ENCODE measurements around the gene TMEM39A.

Gene TMEM39A

GRCh38 chr3:119436977-119437376 lies 26.4 kb downstream of the TMEM39A start:
- peaks cover 90 to 100% (median 99%) of the 10 kb centered on the region in 11 experiments for H3K36me3 ChIP-seq
- no peak overlapping the region for H3K4me2 ChIP-seq
- H3K27me3 ChIP-seq = no peaks in the 10 kb centered on the region
- no peak overlapping the region for H3K9ac ChIP-seq
- TF ChIP-seq Cebpa-rat (IDR thresholded peaks at IDR 0.05) = no peak
- H3K4me3 ChIP-seq = no peak overlapping the region
- peaks cover 4 to 12% (median 8%) of the 10 kb centered on the region in 11 experiments; a peak in 20 of 22 replicates for H3K9me3 ChIP-seq (replicated peaks in 1 of 11)
- peaks cover 0 to 10% (median 0%) of the 10 kb centered on the region in 10 experiments; a peak in 6 of 20 replicates for H3K4me1 ChIP-seq
- peaks cover 0 to 3% (median 0%) of the 10 kb centered on the region in 11 experiments; a peak in 2 of 22 replicates for H4K20me1 ChIP-seq
- H3K27ac ChIP-seq = no peak overlapping the region

- H4K20me1 ChIP-seq = peaks cover 0 to 3% (median 0%) of the 10 kb centered on the region in 11 experiments; a peak in 2 of 22 replicates
- peaks cover 10 to 23% (median 19%) of the 10 kb centered on the region in 11 experiments for H3K9me3 ChIP-seq (replicated peaks in 1 of 11)
- H3K27ac ChIP-seq = no peak overlapping the region
- TF ChIP-seq Cebpa-rat (IDR thresholded peaks at IDR 0.05) = no peak
- no peak overlapping the region for H3K4me3 ChIP-seq
- peaks cover 0 to 10% (median 0%) of the 10 kb centered on the region in 10 experiments; a peak in 6 of 20 replicates for H3K4me1 ChIP-seq
- no peak overlapping the region for H3K9ac ChIP-seq
- no peak overlapping the region for H3K4me2 ChIP-seq
- H3K27me3 ChIP-seq = no peaks in the 10 kb centered on the region
- peaks cover 90 to 100% (median 99%) of the 10 kb centered on the region in 11 experiments for H3K36me3 ChIP-seq
Observed at GRCh38 chr3:119434703-119435102, 28.7 kb downstream of the TMEM39A start.

- no peak overlapping the region for H3K4me3 ChIP-seq
- no peaks in the 10 kb centered on the region for H3K27me3 ChIP-seq
- peaks cover 0 to 3% (median 0%) of the 10 kb centered on the region in 11 experiments; a peak in 2 of 22 replicates for H4K20me1 ChIP-seq
- H3K9ac ChIP-seq = no peak overlapping the region
- no peak for TF ChIP-seq Cebpa-rat (IDR thresholded peaks at IDR 0.05)
- no peak overlapping the region for H3K27ac ChIP-seq
- H3K4me1 ChIP-seq = peaks cover 0 to 10% (median 0%) of the 10 kb centered on the region in 10 experiments; a peak in 6 of 20 replicates
- H3K9me3 ChIP-seq (replicated peaks in 1 of 11) = peaks cover 20 to 32% (median 28%) of the 10 kb centered on the region in 11 experiments
- peaks cover 96 to 100% (median 100%) of the 10 kb centered on the region in 11 experiments for H3K36me3 ChIP-seq
- H3K4me2 ChIP-seq = no peak overlapping the region
Observed at GRCh38 chr3:119433613-119434325, 29.6 kb downstream of the TMEM39A start.

- H3K27me3 ChIP-seq = no peaks in the 10 kb centered on the region
- peaks cover 55 to 72% (median 65%) of the 10 kb centered on the region in 11 experiments for H3K9me3 ChIP-seq (replicated peaks in 1 of 11)
- peaks cover 0 to 10% (median 0%) of the 10 kb centered on the region in 10 experiments; a peak in 6 of 20 replicates for H3K4me1 ChIP-seq
- H3K4me2 ChIP-seq = no peak overlapping the region
- peaks cover 60 to 71% (median 66%) of the 10 kb centered on the region in 11 experiments for H3K36me3 ChIP-seq
- no peak overlapping the region for H3K9ac ChIP-seq
- no peaks in the 10 kb centered on the region; a peak in 1 of 22 replicates for H4K20me1 ChIP-seq
- no peak overlapping the region for H3K27ac ChIP-seq
- no peak overlapping the region for H3K4me3 ChIP-seq
- no peak for TF ChIP-seq Cebpa-rat (IDR thresholded peaks at IDR 0.05)
Observed at GRCh38 chr3:119428538-119428937, 34.9 kb downstream of the TMEM39A start.

- H4K20me1 ChIP-seq = no peaks in the 10 kb centered on the region
- H3K36me3 ChIP-seq = peaks cover 52 to 62% (median 57%) of the 10 kb centered on the region in 11 experiments
- no peak for TF ChIP-seq Cebpa-rat (IDR thresholded peaks at IDR 0.05)
- H3K4me1 ChIP-seq = peaks cover 0 to 2% (median 0%) of the 10 kb centered on the region in 10 experiments; a peak in 6 of 20 replicates
- no peak overlapping the region for H3K9ac ChIP-seq
- H3K4me3 ChIP-seq = peak overlapping the region in 1 of 10 experiments; percentile 1; a peak in 1 of 20 replicates
- no peak overlapping the region for H3K4me2 ChIP-seq
- H3K27ac ChIP-seq = no peak overlapping the region
- peaks cover 55 to 72% (median 65%) of the 10 kb centered on the region in 11 experiments for H3K9me3 ChIP-seq (replicated peaks in 1 of 11)
- no peaks in the 10 kb centered on the region for H3K27me3 ChIP-seq
Observed at GRCh38 chr3:119427669-119428068, 35.7 kb downstream of the TMEM39A start.

- H3K4me1 ChIP-seq = 0 out of 20 replicates have a peak, but pooled peaks cover 0 to 4% (median 0%) of the 10 kb centered on the region in 10 experiments
- H3K4me3 ChIP-seq = no peak overlapping the region
- no peak overlapping the region for H3K27ac ChIP-seq
- peaks cover 0 to 7% (median under 1%) of the 10 kb centered on the region in 11 experiments; a peak in 10 of 22 replicates for H3K9me3 ChIP-seq (replicated peaks in 1 of 11)
- H4K20me1 ChIP-seq = peaks cover 0 to 11% (median 0%) of the 10 kb centered on the region in 11 experiments; a peak in 2 of 22 replicates
- TF ChIP-seq Cebpa-rat (IDR thresholded peaks at IDR 0.05) = no peak
- H3K4me2 ChIP-seq = no peak overlapping the region
- H3K9ac ChIP-seq = no peak overlapping the region
- no peaks in the 10 kb centered on the region for H3K27me3 ChIP-seq
- H3K36me3 ChIP-seq = peaks cover 0 to 36% (median 0%) of the 10 kb centered on the region in 11 experiments; a peak in 7 of 22 replicates
Observed at GRCh38 chr3:119420196-119420595, 43.2 kb downstream of the TMEM39A start.

GRCh38 chr3:119418641-119419040 lies 44.8 kb downstream of the TMEM39A start:
- Histone ChIP-seq H3K4me1 (0 out of 20 replicates have a peak, but pooled peaks cover 0 to 4% (median 0%) of the 10 kb centered on the region in 10 experiments), H3K4me3 (no peak overlapping the region), H3K27ac (no peak overlapping the region), H3K4me2 (no peak overlapping the region), H3K36me3 (peaks cover 0 to 52% (median 0%) of the 10 kb centered on the region in 11 experiments; a peak in 7 of 22 replicates), H4K20me1 (peaks cover 0 to 11% (median 0%) of the 10 kb centered on the region in 11 experiments; a peak in 2 of 22 replicates), H3K9me3 (replicated peaks in 1 of 11) (no peaks in the 10 kb centered on the region), H3K9ac (no peak overlapping the region), H3K27me3 (no peaks in the 10 kb centered on the region)
- no peak for TF ChIP-seq Cebpa-rat (IDR thresholded peaks at IDR 0.05)

- Histone ChIP-seq H3K36me3 (peaks cover 0 to 59% (median 0%) of the 10 kb centered on the region in 11 experiments; a peak in 7 of 22 replicates), H3K9ac (no peak overlapping the region), H3K4me3 (no peak overlapping the region), H4K20me1 (peaks cover 0 to 11% (median 0%) of the 10 kb centered on the region in 11 experiments; a peak in 2 of 22 replicates), H3K4me1 (0 out of 20 replicates have a peak, but pooled peaks cover 0 to 4% (median 0%) of the 10 kb centered on the region in 10 experiments), H3K4me2 (no peak overlapping the region), H3K27ac (no peak overlapping the region), H3K9me3 (replicated peaks in 1 of 11) (no peaks in the 10 kb centered on the region), H3K27me3 (no peaks in the 10 kb centered on the region)
- TF ChIP-seq Cebpa-rat (IDR thresholded peaks at IDR 0.05) = no peak
Observed at GRCh38 chr3:119417771-119418512, 45.5 kb downstream of the TMEM39A start.
